ENCODE measurements around the gene RAB40AL.

- TF ChIP-seq CTCF (IDR thresholded peaks at IDR 0.05; ENCODE audit: low read depth, low read length, poor library complexity, severe bottlenecking) (no peak), EZH2phosphoT487 (IDR thresholded peaks at IDR 0.05; ENCODE audit: borderline replicate concordance, low read length) (no peak)
These were observed 29.6 kb downstream of the RAB40AL start for GRCh38 chrX:102966701-102967100.

All from DOHH2 (cell line).